K562 (cell line): ENCODE data around the gene RCC1. TPM values are rescaled to one million over a fixed set of nuclear protein-coding genes. Genes with fewer than 3 reads are reported as not detected.

Source experiments
- ARID1B ChIP-seq: fragments of 450-650 bp; IDR thresholded peaks from 2 replicates; pipeline ENCODE4 v1.6.1; 2016; ENCODE audit warnings: antibody characterized with exemption, mild to moderate bottlenecking, inconsistent platforms
- ARID3A ChIP-seq: IDR thresholded peaks from 2 replicates; pipeline ENCODE4 v1.6.1; 2012; ENCODE audit warnings: low read depth, low read length, improper control_type of control experiment, borderline replicate concordance
- ARID4B ChIP-seq: sonication (generic); formaldehyde crosslinking; IDR thresholded peaks from 2 replicates; pipeline ENCODE4 v1.8.0; 2022; ENCODE audit warnings: mild to moderate bottlenecking, missing genetic modification reagents
- DLX4 ChIP-seq: fragments of 250-450 bp; sonication (Bioruptor Pico); IDR thresholded peaks from 2 replicates; pipeline ENCODE4 v1.6.1; 2021; ENCODE audit warnings: mild to moderate bottlenecking
- EHMT2 ChIP-seq: fragments of 450-650 bp; IDR thresholded peaks from 2 replicates; pipeline ENCODE4 v1.6.1; 2018; ENCODE audit warnings: antibody characterized with exemption
- ETS1 ChIP-seq: conservative IDR thresholded peaks from 2 replicates; pipeline ENCODE4 v1.6.1; 2011; ENCODE audit warnings: low read depth, mild to moderate bottlenecking, low read length; ENCODE audit not compliant: control insufficient read depth
- NR2C2 ChIP-seq, 2 experiments: fragments of 200-800 bp in 1 of 2; sonication (Bioruptor generic) in 1 of 2; sonication (generic) in 1 of 2; formaldehyde crosslinking in 1 of 2; IDR thresholded peaks; 2 replicates each; pipeline versions ENCODE4 v1.6.1 to v1.8.0; 2016 to 2022; ENCODE audit warnings: mild to moderate bottlenecking in 1 of 2, missing compliant biosample characterization in 1 of 2, missing genetic modification characterization in 1 of 2, missing genetic modification reagents in 1 of 2
- PTRF ChIP-seq: fragments of 450-650 bp; IDR thresholded peaks from 2 replicates; pipeline ENCODE4 v1.6.1; 2016; ENCODE audit warnings: mild to moderate bottlenecking, missing genetic modification characterization, missing compliant biosample characterization
- SMARCE1 ChIP-seq: fragments of 450-650 bp; IDR thresholded peaks from 2 replicates; pipeline ENCODE4 v1.7.1; 2016; ENCODE audit warnings: mild to moderate bottlenecking
- ZKSCAN8 ChIP-seq: fragments of 200-800 bp; sonication (Bioruptor generic); IDR thresholded peaks from 2 replicates; pipeline ENCODE4 v1.6.1; 2016; ENCODE audit warnings: missing genetic modification characterization, missing compliant biosample characterization
- ZNF165 ChIP-seq: fragments of 250-450 bp; sonication (Bioruptor Pico); IDR thresholded peaks from 2 replicates; pipeline ENCODE4 v1.4.0; 2020; ENCODE audit warnings: borderline replicate concordance
- ZNF24 ChIP-seq: fragments of 450-650 bp; IDR thresholded peaks from 2 replicates; pipeline ENCODE4 v1.6.1; 2016
- ZNF507 ChIP-seq: conservative IDR thresholded peaks from 2 replicates; pipeline ENCODE4 v1.6.1; 2017; ENCODE audit warnings: missing genetic modification characterization, missing compliant biosample characterization
- ZNF644 ChIP-seq: fragments of 200-800 bp; sonication (Bioruptor generic); IDR thresholded peaks from 2 replicates; pipeline ENCODE4 v1.6.1; 2016; ENCODE audit warnings: low read depth, missing genetic modification characterization, missing compliant biosample characterization
- ZSCAN32 ChIP-seq: fragments of 450-650 bp; formaldehyde crosslinking; IDR thresholded peaks from 2 replicates; pipeline ENCODE4 v1.4.0; 2020; ENCODE audit warnings: mild to moderate bottlenecking, moderate library complexity
- polyA plus RNA-seq, 8 experiments: library from polyadenylated mRNA; depleted of rRNA in 4 of 8; stranded (reverse) in 5 of 8; unstranded in 3 of 8; fragments of >200 nt; fragmentation: Nextera tagmentation in 2 of 8; fragmentation: Illumina TruSeq in 1 of 8; extraction: Ambion mirVana in 2 of 8; extraction: Trizol in 1 of 8; gene quantifications; 2 replicates each; pipeline versions ENCODE4 v1.2.1 to v1.2.3, GENCODE V29; 2011 to 2014; ENCODE audit warnings: inconsistent platforms in 1 of 8, missing spikeins in 1 of 8
- total RNA-seq, 7 experiments: library from RNA; depleted of rRNA in 6 of 7; stranded (reverse); fragments of >200 nt in 6 of 7; fragmentation: Illumina TruSeq in 2 of 7; extraction: Trizol in 2 of 7; gene quantifications; 2 replicates each; pipeline versions ENCODE4 v1.2.1 to v1.2.3, GENCODE V29; 2011 to 2021; ENCODE audit warnings: low replicate concordance in 1 of 7
- TF ChIP-seq, protein P1 (sequence below): fragments of 150-350 bp; conservative IDR thresholded peaks from 2 replicates; pipeline ENCODE4 v1.6.1; 2014; ENCODE audit warnings: low read length
- TF ChIP-seq, protein P2 (sequence below): fragments of 250-450 bp; sonication (Bioruptor Pico); IDR thresholded peaks from 2 replicates; pipeline ENCODE4 v1.8.0; 2021; ENCODE audit warnings: moderate library complexity, mild to moderate bottlenecking, inconsistent platforms

The RCC1 gene
- total and polyA plus RNA-seq, 9 of the 15 experiments (the other 6 are each of a cell fraction or from before 2014, with no cell fraction given), result 16.4 to 202 (median 107) TPM

- no peak for TF ChIP-seq ZNF644 (tag)
- no peak for TF ChIP-seq ZKSCAN8 (CRISPR knock-in tag)
- no peak for TF ChIP-seq ZSCAN32
- no peak for TF ChIP-seq SMARCE1
- peak; percentile 46; the same call in 1 of the 2 replicates for TF ChIP-seq ARID1B
- no peak for TF ChIP-seq ZNF165
- no peak for TF ChIP-seq ARID3A
- TF ChIP-seq, protein P1, sequence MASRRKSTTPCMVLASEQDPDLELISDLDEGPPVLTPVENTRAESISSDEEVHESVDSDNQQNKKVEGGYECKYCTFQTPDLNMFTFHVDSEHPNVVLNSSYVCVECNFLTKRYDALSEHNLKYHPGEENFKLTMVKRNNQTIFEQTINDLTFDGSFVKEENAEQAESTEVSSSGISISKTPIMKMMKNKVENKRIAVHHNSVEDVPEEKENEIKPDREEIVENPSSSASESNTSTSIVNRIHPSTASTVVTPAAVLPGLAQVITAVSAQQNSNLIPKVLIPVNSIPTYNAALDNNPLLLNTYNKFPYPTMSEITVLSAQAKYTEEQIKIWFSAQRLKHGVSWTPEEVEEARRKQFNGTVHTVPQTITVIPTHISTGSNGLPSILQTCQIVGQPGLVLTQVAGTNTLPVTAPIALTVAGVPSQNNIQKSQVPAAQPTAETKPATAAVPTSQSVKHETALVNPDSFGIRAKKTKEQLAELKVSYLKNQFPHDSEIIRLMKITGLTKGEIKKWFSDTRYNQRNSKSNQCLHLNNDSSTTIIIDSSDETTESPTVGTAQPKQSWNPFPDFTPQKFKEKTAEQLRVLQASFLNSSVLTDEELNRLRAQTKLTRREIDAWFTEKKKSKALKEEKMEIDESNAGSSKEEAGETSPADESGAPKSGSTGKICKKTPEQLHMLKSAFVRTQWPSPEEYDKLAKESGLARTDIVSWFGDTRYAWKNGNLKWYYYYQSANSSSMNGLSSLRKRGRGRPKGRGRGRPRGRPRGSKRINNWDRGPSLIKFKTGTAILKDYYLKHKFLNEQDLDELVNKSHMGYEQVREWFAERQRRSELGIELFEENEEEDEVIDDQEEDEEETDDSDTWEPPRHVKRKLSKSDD, result no peak
- TF ChIP-seq, protein P2, sequence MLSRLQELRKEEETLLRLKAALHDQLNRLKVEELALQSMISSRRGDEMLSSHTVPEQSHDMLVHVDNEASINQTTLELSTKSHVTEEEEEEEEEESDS, result no peak
- TF ChIP-seq ZNF507 (tag), result no peak
- TF ChIP-seq PTRF (tag), result no peak
- peak; percentile 9; the same call in 1 of the 2 replicates for TF ChIP-seq EHMT2
- TF ChIP-seq ETS1, result no peak
- no peak for TF ChIP-seq DLX4 (CRISPR knock-in tag)
- TF ChIP-seq ZNF24, result no peak
- no peak for TF ChIP-seq ARID4B (CRISPR knock-in tag)
- no peak for TF ChIP-seq NR2C2 (CRISPR knock-in tag; IDR thresholded peaks at IDR 0.05)
- no peak for TF ChIP-seq NR2C2 (tag; IDR thresholded peaks at IDR 0.05)
These were observed 15.8 kb downstream of the RCC1 start (continued) for GRCh38 chr1:28521502-28522164.
